Type B pancreatic cell (in vitro differentiated cells): ENCODE measurements around the gene DBNDD2. TPM values are rescaled to one million over a fixed set of nuclear protein-coding genes. Genes with fewer than 3 reads are reported as not detected.

ENCODE experiments used
- DNase-seq: peaks from one replicate; pipeline ENCODE4 v3.0.0; 2021; ENCODE audit warnings: mixed read lengths; ENCODE audit not compliant: unreplicated experiment; ENCODE audit errors: extremely low spot score
- H3K27ac Mint-ChIP-seq: 2 replicates; pipeline ENCODE4 v1.8.0; 2021; ENCODE audit warnings: mild to moderate bottlenecking, mixed read lengths
- H3K27me3 Mint-ChIP-seq: 2 replicates; pipeline ENCODE4 v1.8.0; 2021; ENCODE audit warnings: mixed read lengths
- H3K36me3 Mint-ChIP-seq: 2 replicates; pipeline ENCODE4 v1.8.0; 2021; ENCODE audit warnings: mixed read lengths
- H3K4me1 Mint-ChIP-seq: one replicate; pipeline ENCODE4 v1.8.0; 2021; ENCODE audit warnings: mixed read lengths; ENCODE audit not compliant: unreplicated experiment
- H3K4me3 Mint-ChIP-seq: 2 replicates; pipeline ENCODE4 v1.8.0; 2021; ENCODE audit warnings: mild to moderate bottlenecking, mixed read lengths
- H3K9me3 Mint-ChIP-seq: 2 replicates; pipeline ENCODE4 v1.8.0; 2021; ENCODE audit warnings: mixed read lengths
- total RNA-seq: library from RNA; stranded (reverse); gene quantifications from 2 replicates; pipeline ENCODE4 v1.2.1, GENCODE V29; 2021; ENCODE audit warnings: low replicate concordance
- TF ChIP-seq, protein P1 (sequence below): fragments of 200-600 bp; sonication (generic); conservative IDR thresholded peaks from 2 replicates; pipeline ENCODE4 v1.5.0; 2021; ENCODE audit warnings: antibody characterized with exemption, mild to moderate bottlenecking

The DBNDD2 gene
- total RNA-seq, 1 donor from 2014 or later, result 12.8 TPM

DNA sequence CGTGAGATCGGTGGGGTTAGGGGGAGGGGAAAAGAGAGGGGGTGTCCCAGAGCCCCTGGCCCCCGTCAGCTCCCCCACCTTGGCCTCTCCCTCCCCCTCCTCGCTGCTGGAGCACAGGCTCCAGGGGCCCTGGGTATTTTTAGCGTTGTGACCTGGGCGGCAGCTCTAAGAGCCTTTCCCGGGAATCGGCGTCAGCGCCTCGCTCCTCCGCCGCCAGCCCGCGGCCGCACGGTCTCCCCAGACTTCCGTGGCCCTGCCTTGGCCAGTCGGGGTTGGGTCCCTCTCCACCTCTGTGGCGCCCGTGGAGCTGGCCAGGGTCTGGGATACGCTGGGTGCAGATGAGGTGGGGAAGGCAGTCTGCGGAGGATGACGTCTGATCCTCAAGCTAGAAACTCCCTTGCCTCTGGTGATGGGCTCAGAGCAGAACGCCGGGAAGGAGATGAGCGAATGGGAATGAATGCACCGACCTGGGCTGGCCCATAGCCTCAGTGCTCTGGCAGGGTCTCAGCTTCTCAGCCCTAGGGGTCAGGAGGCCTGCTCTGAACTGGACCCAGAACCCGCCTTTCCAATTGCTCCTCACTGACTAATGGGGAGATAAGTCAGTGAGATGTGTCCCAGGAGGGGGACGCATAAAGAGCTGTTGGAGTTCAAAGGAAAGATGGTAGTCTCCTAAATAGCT, 883 bp upstream of the DBNDD2 start:
- peaks cover 13% of the 10 kb centered on the region for H3K4me1 Mint-ChIP-seq
- TF ChIP-seq, protein P1, sequence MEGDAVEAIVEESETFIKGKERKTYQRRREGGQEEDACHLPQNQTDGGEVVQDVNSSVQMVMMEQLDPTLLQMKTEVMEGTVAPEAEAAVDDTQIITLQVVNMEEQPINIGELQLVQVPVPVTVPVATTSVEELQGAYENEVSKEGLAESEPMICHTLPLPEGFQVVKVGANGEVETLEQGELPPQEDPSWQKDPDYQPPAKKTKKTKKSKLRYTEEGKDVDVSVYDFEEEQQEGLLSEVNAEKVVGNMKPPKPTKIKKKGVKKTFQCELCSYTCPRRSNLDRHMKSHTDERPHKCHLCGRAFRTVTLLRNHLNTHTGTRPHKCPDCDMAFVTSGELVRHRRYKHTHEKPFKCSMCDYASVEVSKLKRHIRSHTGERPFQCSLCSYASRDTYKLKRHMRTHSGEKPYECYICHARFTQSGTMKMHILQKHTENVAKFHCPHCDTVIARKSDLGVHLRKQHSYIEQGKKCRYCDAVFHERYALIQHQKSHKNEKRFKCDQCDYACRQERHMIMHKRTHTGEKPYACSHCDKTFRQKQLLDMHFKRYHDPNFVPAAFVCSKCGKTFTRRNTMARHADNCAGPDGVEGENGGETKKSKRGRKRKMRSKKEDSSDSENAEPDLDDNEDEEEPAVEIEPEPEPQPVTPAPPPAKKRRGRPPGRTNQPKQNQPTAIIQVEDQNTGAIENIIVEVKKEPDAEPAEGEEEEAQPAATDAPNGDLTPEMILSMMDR, result no peak
- peaks cover 40% of the 10 kb centered on the region for H3K27me3 Mint-ChIP-seq
- DNase-seq, result no peak
- no peaks in the 10 kb centered on the region for H3K9me3 Mint-ChIP-seq
- H3K27ac Mint-ChIP-seq, result peak overlapping the region; percentile 79
- peaks cover 3% of the 10 kb centered on the region for H3K36me3 Mint-ChIP-seq
- H3K4me3 Mint-ChIP-seq, result peak overlapping the region; percentile 89

DNA sequence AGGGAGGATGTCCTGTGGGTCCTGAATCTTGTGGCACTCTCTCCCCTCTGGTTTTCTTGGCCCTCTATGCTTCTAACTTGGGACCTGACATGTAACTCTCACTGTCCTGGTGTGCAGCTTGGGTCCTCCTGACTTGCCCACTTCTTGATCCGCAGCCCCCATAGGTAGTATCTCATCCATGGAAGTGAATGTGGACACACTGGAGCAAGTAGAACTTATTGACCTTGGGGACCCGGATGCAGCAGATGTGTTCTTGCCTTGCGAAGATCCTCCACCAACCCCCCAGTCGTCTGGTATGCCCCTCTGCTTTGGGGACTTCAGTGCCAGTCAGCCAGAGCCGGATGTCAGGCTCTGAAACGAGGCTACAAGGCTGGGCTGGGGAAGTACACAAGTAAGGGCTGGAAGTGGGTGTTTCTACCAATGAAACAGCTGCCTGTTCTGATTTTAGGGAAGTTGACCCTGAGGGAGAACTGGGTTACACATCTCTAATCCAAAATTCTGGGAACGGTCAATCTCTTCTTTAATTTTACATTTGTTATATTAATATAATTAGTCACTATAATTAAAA, 641 bp downstream of the DBNDD2 start:
- Mint-ChIP-seq H3K4me3 (no peak overlapping the region), H3K27ac (no peak overlapping the region), H3K27me3 (peaks cover 32% of the 10 kb centered on the region), H3K36me3 (peaks cover 3% of the 10 kb centered on the region), H3K4me1 (peaks cover 13% of the 10 kb centered on the region), H3K9me3 (no peaks in the 10 kb centered on the region)
- TF ChIP-seq, protein P1, result no peak
- no peak for DNase-seq

DNA sequence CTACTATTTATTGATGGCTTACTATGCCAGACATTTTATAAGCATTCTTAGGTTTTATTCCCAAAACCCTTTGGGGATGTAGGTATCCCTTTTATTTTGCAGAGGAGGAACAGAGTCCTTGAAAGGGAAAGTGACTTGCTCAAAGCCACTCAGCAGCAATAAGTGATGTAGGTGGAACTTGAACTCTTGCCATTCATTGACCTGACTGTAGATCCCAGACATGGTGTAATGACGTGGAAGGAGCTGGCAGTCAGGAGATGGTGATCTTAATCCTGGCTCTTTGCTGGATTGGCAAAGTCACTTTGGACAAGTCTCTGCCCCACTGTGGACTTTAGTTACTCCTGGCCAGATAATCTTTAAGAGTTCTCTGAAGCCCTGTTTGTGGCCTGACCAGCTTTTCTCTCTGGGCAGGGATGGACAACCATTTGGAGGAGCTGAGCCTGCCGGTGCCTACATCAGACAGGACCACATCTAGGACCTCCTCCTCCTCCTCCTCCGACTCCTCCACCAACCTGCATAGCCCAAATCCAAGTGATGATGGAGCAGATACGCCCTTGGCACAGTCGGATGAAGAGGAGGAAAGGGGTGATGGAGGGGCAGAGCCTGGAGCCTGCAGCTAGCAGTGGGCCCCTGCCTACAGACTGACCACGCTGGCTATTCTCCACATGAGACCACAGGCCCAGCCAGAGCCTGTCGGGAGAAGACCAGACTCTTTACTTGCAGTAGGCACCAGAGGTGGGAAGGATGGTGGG, 1.6 kb downstream of the DBNDD2 start:
- peaks cover 22% of the 10 kb centered on the region for H3K27me3 Mint-ChIP-seq
- H3K4me3 Mint-ChIP-seq, result no peak overlapping the region
- no peak overlapping the region for H3K27ac Mint-ChIP-seq
- TF ChIP-seq, protein P1, result no peak
- peaks cover 11% of the 10 kb centered on the region for H3K4me1 Mint-ChIP-seq
- H3K9me3 Mint-ChIP-seq, result no peaks in the 10 kb centered on the region
- H3K36me3 Mint-ChIP-seq, result peaks cover 3% of the 10 kb centered on the region
- DNase-seq, result no peak

DNA sequence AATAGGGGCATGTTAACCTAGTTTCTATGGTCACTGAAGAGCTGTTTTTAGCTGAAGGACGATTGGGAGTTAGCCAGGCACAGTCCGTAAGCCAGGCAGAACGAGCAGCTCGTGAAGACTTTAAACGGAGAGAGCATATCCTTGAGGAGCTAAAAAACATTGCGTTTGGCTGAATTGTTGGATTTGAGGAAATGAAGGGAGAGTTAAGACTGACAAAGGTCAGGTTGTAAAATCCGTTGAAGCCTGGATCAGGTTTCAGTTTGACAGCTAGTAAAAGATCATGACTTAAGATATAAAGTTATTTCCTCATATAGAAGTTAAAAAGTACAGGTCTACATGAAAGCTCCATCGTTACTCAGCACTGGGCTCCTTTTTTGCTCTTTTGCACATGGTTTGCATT, 2.8 kb downstream of the DBNDD2 start:
- H3K27me3 Mint-ChIP-seq, result peaks cover 14% of the 10 kb centered on the region
- peaks cover 17% of the 10 kb centered on the region for H3K4me1 Mint-ChIP-seq
- no peak overlapping the region for H3K4me3 Mint-ChIP-seq
- peaks cover 3% of the 10 kb centered on the region for H3K36me3 Mint-ChIP-seq
- H3K27ac Mint-ChIP-seq, result no peak overlapping the region
- no peaks in the 10 kb centered on the region for H3K9me3 Mint-ChIP-seq
- DNase-seq, result no peak
- TF ChIP-seq, protein P1, result no peak

DNA sequence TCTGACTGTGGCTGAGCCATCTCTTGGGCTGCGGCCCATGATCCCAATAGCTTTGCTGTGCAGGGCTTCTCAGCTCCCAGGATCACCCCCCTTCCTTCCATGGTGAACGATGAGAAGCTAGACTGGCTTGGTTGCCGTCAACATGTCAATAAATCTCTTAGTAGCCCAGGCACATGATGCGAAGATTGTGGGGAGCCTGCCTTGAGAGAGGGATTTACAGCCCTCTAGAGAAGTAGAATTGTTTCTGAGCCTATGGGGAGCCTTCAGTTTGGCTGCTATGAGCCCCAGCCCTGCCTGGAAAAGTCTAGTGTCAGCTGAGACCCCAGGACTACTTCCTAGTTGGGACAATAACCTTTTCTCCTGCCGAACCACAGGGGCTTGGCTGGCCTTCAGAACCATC, 4.6 kb downstream of the DBNDD2 start:
- TF ChIP-seq, protein P1, result no peak
- Mint-ChIP-seq H3K27me3 (peaks cover 8% of the 10 kb centered on the region), H3K4me3 (no peak overlapping the region), H3K36me3 (peaks cover 1% of the 10 kb centered on the region), H3K4me1 (peaks cover 17% of the 10 kb centered on the region), H3K9me3 (no peaks in the 10 kb centered on the region), H3K27ac (no peak overlapping the region)
- DNase-seq, result no peak
